Keratinocyte (primary cell): ENCODE measurements around the gene GOLT1B. TPM values are rescaled to one million over a fixed set of nuclear protein-coding genes. Genes with fewer than 3 reads are reported as not detected.

Experiments used
- DNase-seq: peaks from one replicate; pipeline ENCODE4 v3.0.0-alpha.2; 2011; ENCODE audit warnings: low read depth, missing footprints, low spot score
- FAIRE-seq: peaks from 2 replicates; lab custom pipeline; 2011; peaks lifted over from hg19 to GRCh38; lab: Jason Lieb, UNC
- H2AFZ ChIP-seq: 2 replicates; pipeline ENCODE4 v1.6.0; 2012; ENCODE audit warnings: low read length, control low read depth, inconsistent platforms; ENCODE audit not compliant: control insufficient read depth
- H3K27ac ChIP-seq: 2 replicates; pipeline ENCODE4 v1.5.1; 2011; ENCODE audit warnings: low read length; ENCODE audit not compliant: control insufficient read depth, insufficient read depth
- H3K27me3 ChIP-seq: 3 replicates; pipeline ENCODE4 v1.6.0; 2011; ENCODE audit warnings: low read length; ENCODE audit not compliant: control insufficient read depth, insufficient read depth; ENCODE audit errors: extremely low read depth
- H3K36me3 ChIP-seq, 2 experiments: 2 replicates in 1 of 2; 3 replicates in 1 of 2; pipeline ENCODE4 v1.5.1; 2011; ENCODE audit warnings: low read length in 2 of 2, mild to moderate bottlenecking in 1 of 2; ENCODE audit not compliant: control insufficient read depth in 2 of 2, insufficient read depth in 2 of 2; ENCODE audit errors: extremely low read depth in 1 of 2
- H3K4me1 ChIP-seq: 3 replicates; pipeline ENCODE4 v1.5.1; 2011; ENCODE audit warnings: low read length; ENCODE audit not compliant: control insufficient read depth, insufficient read depth; ENCODE audit errors: extremely low read depth
- H3K4me2 ChIP-seq: 3 replicates; pipeline ENCODE4 v1.6.0; 2011; ENCODE audit warnings: low read depth, low read length; ENCODE audit not compliant: control insufficient read depth, insufficient read depth; ENCODE audit errors: extremely low read depth
- H3K4me3 ChIP-seq, 3 experiments: fragments of 200-600 bp in 1 of 3; sonication (generic) in 1 of 3; 2 replicates in 2 of 3; 3 replicates in 1 of 3; pipeline ENCODE4 v1.5.1; 2011 to 2016; ENCODE audit warnings: low read length in 3 of 3, mild to moderate bottlenecking in 3 of 3, control low read depth in 2 of 3, inconsistent platforms in 1 of 3, low read depth in 1 of 3, mixed read lengths in 1 of 3, mixed run types in 1 of 3, moderate library complexity in 1 of 3; ENCODE audit not compliant: control insufficient read depth in 2 of 3, insufficient read depth in 2 of 3; ENCODE audit errors: extremely low read depth in 1 of 3
- H3K79me2 ChIP-seq: 2 replicates; pipeline ENCODE4 v1.6.0; 2012; ENCODE audit warnings: low read length; ENCODE audit not compliant: control insufficient read depth, insufficient read depth
- H3K9ac ChIP-seq: 3 replicates; pipeline ENCODE4 v1.6.0; 2011; ENCODE audit warnings: low read length; ENCODE audit not compliant: control insufficient read depth, insufficient read depth; ENCODE audit errors: extremely low read depth
- H3K9me1 ChIP-seq: 3 replicates; pipeline ENCODE4 v1.6.0; 2011; ENCODE audit warnings: low read length; ENCODE audit not compliant: control insufficient read depth, insufficient read depth; ENCODE audit errors: extremely low read depth
- H3K9me3 ChIP-seq: 2 replicates; pipeline ENCODE4 v1.5.1; 2012; ENCODE audit warnings: low read depth, low read length; ENCODE audit not compliant: control insufficient read depth
- H4K20me1 ChIP-seq: 3 replicates; pipeline ENCODE4 v1.6.0; 2011; ENCODE audit warnings: low read length; ENCODE audit not compliant: control insufficient read depth, insufficient read depth; ENCODE audit errors: extremely low read depth
- CTCF ChIP-seq, 3 experiments: IDR thresholded peaks in 1 of 3; conservative IDR thresholded peaks in 1 of 3; optimal IDR thresholded peaks in 1 of 3; 2 replicates in 2 of 3; 3 replicates in 1 of 3; pipeline versions ENCODE3 to v1.5.1; 2011; ENCODE audit warnings: low read length in 3 of 3, mild to moderate bottlenecking in 3 of 3, moderate library complexity in 2 of 3, control low read depth in 1 of 3, inconsistent platforms in 1 of 3; ENCODE audit not compliant: insufficient read depth in 2 of 3; ENCODE audit errors: extremely low read depth in 1 of 3
- EZH2 ChIP-seq: IDR thresholded peaks from one replicate; pipeline ENCODE4 v1.6.1; 2012; ENCODE audit warnings: inconsistent platforms, mild to moderate bottlenecking, low read length, moderate library complexity
- dilution Hi-C: fragments of 300-500 bp; cut with MboI; formaldehyde crosslinking; loops from one replicate; pipeline ENCODE4 v1.7.0; 2020; ENCODE audit warnings: low sequenced_read_pairs; ENCODE audit not compliant: extremely low pct_ligation_motif_present
- polyA plus RNA-seq, 5 experiments: library from polyadenylated mRNA; depleted of rRNA in 3 of 5; stranded (reverse) in 3 of 5; stranded (forward) in 1 of 5; unstranded in 1 of 5; fragments of >200 nt; gene quantifications; 1 replicate in 1 of 5; 2 replicates in 3 of 5; 3 replicates in 1 of 5; pipeline versions ENCODE4 v1.2.1 to v1.2.3, GENCODE V29; 2011 to 2012; ENCODE audit warnings: missing spikeins in 2 of 5, low read depth in 1 of 5, low replicate concordance in 1 of 5

The GOLT1B gene
- polyA plus RNA-seq, 1 donor (not counting 4 experiments of a cell fraction or from before 2014, with no cell fraction given) = 25.8 TPM

DNA sequence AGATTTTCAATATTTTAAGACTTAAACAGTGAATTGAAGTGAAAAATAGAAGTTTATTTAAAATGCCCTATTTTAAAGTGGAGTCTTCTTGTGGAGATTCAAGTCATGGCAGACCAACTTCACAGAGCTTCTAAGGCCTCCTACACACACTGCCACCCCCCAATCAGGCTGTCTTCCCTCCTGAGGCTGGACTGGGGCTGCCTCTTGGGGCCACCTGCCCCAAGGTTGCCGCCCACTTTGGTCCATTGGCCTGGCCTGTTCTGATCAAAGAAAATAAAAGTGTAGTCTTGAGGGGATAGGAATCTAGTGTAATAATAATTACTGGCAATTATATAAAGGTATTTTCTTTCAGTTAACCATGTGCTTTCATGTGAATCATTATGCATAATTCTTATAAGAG is 1.3 kb downstream of the GOLT1B start:
- H2AFZ ChIP-seq = no peak overlapping the region
- no peaks in the 10 kb centered on the region for H3K9me1 ChIP-seq
- H3K4me3 ChIP-seq = peak overlapping the region in 2 of 3 experiments; percentile 82 to 97
- dilution Hi-C loops = no loop called here
- TF ChIP-seq EZH2 = no peak
- TF ChIP-seq CTCF (optimal IDR thresholded peaks at IDR 0.05 in 1 of 3, IDR thresholded peaks at IDR 0.05 in 1 of 3, conservative IDR thresholded peaks at IDR 0.05 in 1 of 3; ENCODE audit: extremely low read depth in 1 of 3, insufficient read depth in 2 of 3, low read length in 3 of 3) = no peak
- no peak for FAIRE-seq
- peaks cover 13% of the 10 kb centered on the region for H3K4me1 ChIP-seq
- H3K79me2 ChIP-seq = peaks cover 62% of the 10 kb centered on the region
- peak overlapping the region; percentile 93 for H3K9ac ChIP-seq
- no peaks in the 10 kb centered on the region for H3K9me3 ChIP-seq
- peaks cover 5 to 12% of the 10 kb centered on the region in 2 experiments for H3K36me3 ChIP-seq
- DNase-seq = no peak
- peak overlapping the region; percentile 89 for H3K4me2 ChIP-seq
- H3K27ac ChIP-seq = peak overlapping the region; percentile 7
- H4K20me1 ChIP-seq = no peaks in the 10 kb centered on the region
- H3K27me3 ChIP-seq = no peaks in the 10 kb centered on the region

GRCh38 chr12:21505888-21506287 is 4.3 kb downstream of the GOLT1B start:
- no peaks in the 10 kb centered on the region for H3K27me3 ChIP-seq
- no peak for DNase-seq
- no peak overlapping the region for H2AFZ ChIP-seq
- no peak overlapping the region for H3K4me3 ChIP-seq
- no peak overlapping the region for H3K4me2 ChIP-seq
- FAIRE-seq = no peak
- H3K27ac ChIP-seq = no peak overlapping the region
- H3K4me1 ChIP-seq = peaks cover 4% of the 10 kb centered on the region
- H3K79me2 ChIP-seq = peaks cover 50% of the 10 kb centered on the region
- TF ChIP-seq EZH2 = no peak
- no peak for TF ChIP-seq CTCF (optimal IDR thresholded peaks at IDR 0.05 in 1 of 3, IDR thresholded peaks at IDR 0.05 in 1 of 3, conservative IDR thresholded peaks at IDR 0.05 in 1 of 3; ENCODE audit: extremely low read depth in 1 of 3, insufficient read depth in 2 of 3, low read length in 3 of 3)
- no peaks in the 10 kb centered on the region for H3K9me1 ChIP-seq
- no peaks in the 10 kb centered on the region for H3K9me3 ChIP-seq
- H4K20me1 ChIP-seq = no peaks in the 10 kb centered on the region
- dilution Hi-C loops = no loop called here
- H3K36me3 ChIP-seq = peaks cover 3 to 6% of the 10 kb centered on the region in 2 experiments
- no peak overlapping the region for H3K9ac ChIP-seq
